BJ (cell line): ENCODE data around the gene RXFP3. TPM values are rescaled to one million over a fixed set of nuclear protein-coding genes. Genes with fewer than 3 reads are reported as not detected.
"Not testable (repeated sequence)": the region's sequence is repeated elsewhere in the genome, so short reads cannot be mapped to it uniquely, and the experiment has no call there.

Experiments
- CTCF ChIA-PET: fragments of 350-600 bp; formaldehyde crosslinking; extraction: SDS; loops from one replicate; lab custom pipeline; 2021; ENCODE audit warnings: antibody characterized with exemption, inconsistent platforms; lab: Yijun Ruan, JAX
- POLR2A ChIA-PET: fragments of 300-600 bp; sonication (Branson Sonifier 250); formaldehyde crosslinking; extraction: SDS; loops from one replicate; lab custom pipeline; 2021; ENCODE audit warnings: antibody characterized with exemption; lab: Charles Lee
- DNase-seq: peaks from one replicate; pipeline ENCODE4 v3.0.0-alpha.2; 2011; ENCODE audit warnings: low read depth
- H3K27me3 ChIP-seq: 2 replicates; pipeline ENCODE4 v1.6.0; 2011; ENCODE audit warnings: low read length; ENCODE audit not compliant: control insufficient read depth, insufficient read depth
- H3K36me3 ChIP-seq: 2 replicates; pipeline ENCODE4 v1.5.1; 2011; ENCODE audit warnings: low read length; ENCODE audit not compliant: control insufficient read depth, insufficient read depth
- H3K4me3 ChIP-seq: 2 replicates; pipeline ENCODE4 v1.5.1; 2011; ENCODE audit warnings: low read depth, mild to moderate bottlenecking, control low read depth, low read length
- CTCF ChIP-seq: IDR thresholded peaks from 2 replicates; pipeline ENCODE4 v1.5.1; 2011; ENCODE audit warnings: low read depth, mild to moderate bottlenecking, control low read depth, inconsistent platforms, low read length, moderate library complexity; ENCODE audit not compliant: insufficient read depth
- polyA plus RNA-seq: library from polyadenylated mRNA; depleted of rRNA; stranded (reverse); fragments of >200 nt; gene quantifications from 2 replicates; pipeline ENCODE4 v1.2.3, GENCODE V29; 2011

The RXFP3 gene
- polyA plus RNA-seq, 1 experiment = not detected

GRCh38 chr5:33938881-33939280 is 2.7 kb downstream of the RXFP3 start:
- TF ChIP-seq CTCF = no peak
- POLR2A ChIA-PET = no interaction called here
- DNase-seq = no peak
- CTCF ChIA-PET = interaction anchor here (0.8 to 3.0 kb wide), 2 partner anchors 8 to 31 kb away, joined by 3 to 15 read pairs; no protein-coding TSS in a partner anchor
- Histone ChIP-seq H3K4me3 (no peak overlapping the region), H3K36me3 (no peaks in the 10 kb centered on the region), H3K27me3 (peaks cover 45% of the 10 kb centered on the region)

GRCh38 chr5:33939556-33940262 is 3.5 kb downstream of the RXFP3 start:
- Histone ChIP-seq H3K27me3 (peaks cover 47% of the 10 kb centered on the region), H3K4me3 (no peak overlapping the region), H3K36me3 (no peaks in the 10 kb centered on the region)
- ChIA-PET CTCF (interaction anchor here (0.5 to 3.0 kb wide), 4 partner anchors 8 to 135 kb away, joined by 3 to 15 read pairs (median 3); no protein-coding TSS in a partner anchor), POLR2A (no interaction called here)
- DNase-seq = no peak
- TF ChIP-seq CTCF = no peak

- no peak for TF ChIP-seq CTCF
Observed at GRCh38 chr5:33941090-33941489, 4.9 kb downstream of the RXFP3 start.

GRCh38 chr5:33944543-33945132 is 8.5 kb downstream of the RXFP3 start:
- TF ChIP-seq CTCF = no peak
- Histone ChIP-seq H3K36me3 (no peaks in the 10 kb centered on the region), H3K4me3 (no peak overlapping the region), H3K27me3 (peaks cover 31% of the 10 kb centered on the region)
- ChIA-PET POLR2A (no interaction called here), CTCF (interaction anchor here (1.1 to 2.3 kb wide), 2 partner anchors 10 to 25 kb away, joined by 6 to 8 read pairs; no protein-coding TSS in a partner anchor)
- DNase-seq = no peak

More at GRCh38 chr5:33941090-33941489, 4.9 kb downstream of the RXFP3 start:
- ChIA-PET CTCF (interaction anchor here (3.0 kb wide), 1 partner anchor 29 kb away, joined by 15 read pairs; no protein-coding TSS in a partner anchor), POLR2A (no interaction called here)
- Histone ChIP-seq H3K4me3 (no peak overlapping the region), H3K36me3 (no peaks in the 10 kb centered on the region), H3K27me3 (peaks cover 48% of the 10 kb centered on the region)
- DNase-seq = no peak

GRCh38 chr5:33952175-33952574 is 16.0 kb downstream of the RXFP3 start:
- POLR2A ChIA-PET, CTCF ChIA-PET, H3K36me3 ChIP-seq: not testable (repeated sequence)

More at GRCh38 chr5:33952175-33952574, 16.0 kb downstream of the RXFP3 start:
- peaks cover 15% of the 10 kb centered on the region; the same call in 1 of the 2 replicates for H3K27me3 ChIP-seq
- H3K4me3 ChIP-seq, DNase-seq: not testable (repeated sequence)
